Urinary bladder (tissue), 4 donors: ENCODE measurements around the gene VPS11. TPM values are rescaled to one million over a fixed set of nuclear protein-coding genes. Genes with fewer than 3 reads are reported as not detected.

Experiments
- DNase-seq: peaks from one replicate; pipeline ENCODE4 v3.0.0-alpha.2; 2015; ENCODE audit errors: extremely low spot score
- H3K27ac ChIP-seq: one replicate; pipeline ENCODE4 v1.5.1; 2013; ENCODE audit warnings: low read depth, mild to moderate bottlenecking, moderate library complexity
- H3K36me3 ChIP-seq: one replicate; pipeline ENCODE4 v1.6.1; 2013; ENCODE audit warnings: mild to moderate bottlenecking, moderate library complexity; ENCODE audit not compliant: insufficient read depth
- H3K4me1 ChIP-seq: one replicate; pipeline ENCODE4 v1.6.1; 2013; ENCODE audit warnings: mild to moderate bottlenecking, moderate library complexity; ENCODE audit not compliant: insufficient read depth
- H3K4me3 ChIP-seq: one replicate; pipeline ENCODE4 v1.5.1; 2013; ENCODE audit warnings: low read depth, low read length
- WGBS: extraction: QIAGEN DNeasy Blood & Tissue Kit; methylation state at CpG from one replicate; pipeline ENCODE4 v1.1.7; 2013; 5-methylcytosine and 5-hydroxymethylcytosine counted together
- polyA plus RNA-seq: library from polyadenylated mRNA; stranded (reverse); fragments of 200-250 nt; gene quantifications from one replicate; pipeline ENCODE4 v1.2.3, GENCODE V29; 2013
- total RNA-seq: library from RNA; depleted of rRNA; stranded (reverse); fragments of >200 nt; gene quantifications from one replicate; pipeline ENCODE4 v1.2.3, GENCODE V29; 2014
- donor health status: healthy with polysubstance abuse.
- donor health status: healthy.

Gene VPS11
- 20.2 TPM for total RNA-seq
- polyA plus RNA-seq: 41.9 TPM

GRCh38 chr11:119067371-119068222 lies at the start of gene VPS11:
Gene VPS11, plus strand, starts transcription at chr11:119067818. Its CDS starts 6 bp downstream, at chr11:119067824.
- peak; percentile 87 for DNase-seq
- Histone ChIP-seq H3K36me3 (peaks cover 3% of the 10 kb centered on the region), H3K4me3 (peak within 1 kb of the TSS; percentile 71), H3K27ac (peak within 1 kb of the TSS; percentile 78), H3K4me1 (no peaks in the 10 kb centered on the region)
- under 1% methylated on average over 49 of the region's 49 CpGs for WGBS

GRCh38 chr11:119018074-119018938 lies 49.3 kb upstream of the VPS11 start, which contains the start of the genes RPS25 and TRAPPC4:
Gene RPS25, minus strand, starts transcription at chr11:119018343. Its CDS starts 59 bp downstream, at chr11:119018284.
Gene TRAPPC4, plus strand, starts transcription at chr11:119018766. Its CDS starts 30 bp downstream, at chr11:119018796.
- H3K36me3 ChIP-seq: peaks cover 3% of the 10 kb centered on the region
- WGBS: under 1% methylated on average over 63 of the region's 63 CpGs
- H3K4me1 ChIP-seq: no peaks in the 10 kb centered on the region
- H3K4me3 ChIP-seq: peak within 1 kb of the TSS; percentile 82
- H3K27ac ChIP-seq: peak within 1 kb of the TSS; percentile 92
- DNase-seq: peak; percentile 94

DNA sequence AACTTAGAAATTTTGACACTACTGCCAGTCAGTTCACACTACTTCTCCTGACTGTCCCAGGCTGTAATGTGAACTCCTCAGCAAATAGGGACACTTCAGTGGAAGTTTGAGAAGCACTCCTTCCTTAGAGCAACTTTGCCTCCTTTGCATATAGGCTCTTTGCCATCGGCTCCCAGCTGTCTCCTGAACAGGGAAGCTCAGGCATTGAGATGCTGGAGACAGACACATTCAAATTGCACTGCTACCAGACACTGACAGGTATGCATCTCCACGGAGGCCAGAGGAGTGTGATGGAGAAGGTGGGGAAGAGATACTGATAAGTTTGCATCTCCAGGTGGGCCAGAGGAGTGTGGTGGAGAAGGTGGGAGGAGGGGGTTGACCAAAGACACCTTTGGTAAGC lies 47.6 kb upstream of the VPS11 start:
- no peak for DNase-seq
- Histone ChIP-seq H3K4me3 (no peak overlapping the region), H3K36me3 (peaks cover 3% of the 10 kb centered on the region), H3K4me1 (no peaks in the 10 kb centered on the region), H3K27ac (no peak overlapping the region)
- 54% methylated on average over 2 of the region's 2 CpGs for WGBS

GRCh38 chr11:119021631-119022030 lies 46.0 kb upstream of the VPS11 start:
- peaks cover 3% of the 10 kb centered on the region for H3K36me3 ChIP-seq
- H3K27ac ChIP-seq: no peak overlapping the region
- WGBS: 90% methylated on average over 5 of the region's 5 CpGs
- H3K4me1 ChIP-seq: no peaks in the 10 kb centered on the region
- DNase-seq: no peak
- no peak overlapping the region for H3K4me3 ChIP-seq

GRCh38 chr11:119023741-119024140 lies 43.9 kb upstream of the VPS11 start:
- DNase-seq: no peak
- Histone ChIP-seq H3K27ac (no peak overlapping the region), H3K4me3 (no peak overlapping the region), H3K36me3 (peaks cover 3% of the 10 kb centered on the region), H3K4me1 (no peaks in the 10 kb centered on the region)

DNA sequence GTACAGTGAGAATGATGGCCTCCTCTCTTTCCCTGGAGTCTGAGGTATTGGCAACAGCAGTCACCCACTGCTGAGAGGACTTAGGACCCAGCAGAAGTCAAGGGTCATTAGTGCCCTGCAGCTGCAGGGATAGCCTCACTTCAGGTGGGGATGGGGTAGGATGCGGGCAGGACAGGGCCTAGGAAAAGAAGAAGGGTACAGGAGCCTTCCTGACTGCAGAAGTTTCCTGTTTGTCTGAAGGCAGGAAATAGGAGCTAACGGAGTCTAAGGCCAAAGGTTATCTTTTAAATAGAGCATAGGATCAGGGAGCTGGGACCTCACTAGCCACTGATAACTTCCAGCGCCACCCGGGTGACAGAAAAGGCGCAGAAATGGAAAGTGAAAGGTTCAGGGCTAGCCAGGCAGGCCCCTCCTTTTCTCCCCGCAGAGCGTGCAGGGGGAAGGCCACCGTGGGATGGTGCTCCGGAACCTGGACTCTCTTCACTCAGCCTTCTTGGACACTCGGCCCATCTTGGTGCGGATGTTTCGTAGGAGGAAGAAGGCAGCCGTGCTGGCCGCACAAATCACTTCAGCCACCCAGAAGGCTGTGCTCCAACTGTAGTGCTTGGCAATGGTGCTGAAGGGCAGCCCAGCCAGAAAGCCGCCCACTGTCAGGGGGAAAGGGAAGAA lies 43.1 kb upstream of the VPS11 start:
- 56% methylated on average over 15 of the region's 15 CpGs for WGBS
- H3K4me1 ChIP-seq: no peaks in the 10 kb centered on the region
- H3K27ac ChIP-seq: no peak overlapping the region
- no peak for DNase-seq
- H3K4me3 ChIP-seq: no peak overlapping the region
- H3K36me3 ChIP-seq: peaks cover 3% of the 10 kb centered on the region

GRCh38 chr11:119025099-119025473 lies 42.5 kb upstream of the VPS11 start:
- Histone ChIP-seq H3K27ac (no peak overlapping the region), H3K4me1 (no peaks in the 10 kb centered on the region), H3K4me3 (no peak overlapping the region), H3K36me3 (peaks cover 3% of the 10 kb centered on the region)
- DNase-seq: no peak
- WGBS: 68% methylated on average over 5 of the region's 5 CpGs

- WGBS: 79% methylated on average over 5 of the region's 5 CpGs
- DNase-seq: no peak
- no peak overlapping the region for H3K27ac ChIP-seq
- no peaks in the 10 kb centered on the region for H3K4me1 ChIP-seq
- H3K4me3 ChIP-seq: no peak overlapping the region
- peaks cover 3% of the 10 kb centered on the region for H3K36me3 ChIP-seq
Measured at GRCh38 chr11:119025541-119025940, 42.1 kb upstream of the VPS11 start.

GRCh38 chr11:119025978-119026766 lies 41.4 kb upstream of the VPS11 start:
- DNase-seq: no peak
- no peaks in the 10 kb centered on the region for H3K4me1 ChIP-seq
- H3K27ac ChIP-seq: no peak overlapping the region
- H3K4me3 ChIP-seq: no peak overlapping the region
- peaks cover 3% of the 10 kb centered on the region for H3K36me3 ChIP-seq
- 88% methylated on average over 16 of the region's 16 CpGs for WGBS

- no peak overlapping the region for H3K4me3 ChIP-seq
- H3K4me1 ChIP-seq: no peaks in the 10 kb centered on the region
- H3K27ac ChIP-seq: no peak overlapping the region
- WGBS: 91% methylated on average over 2 of the region's 2 CpGs
- DNase-seq: no peak
- H3K36me3 ChIP-seq: peaks cover 3% of the 10 kb centered on the region
Measured at GRCh38 chr11:119026970-119027369, 40.6 kb upstream of the VPS11 start.

DNA sequence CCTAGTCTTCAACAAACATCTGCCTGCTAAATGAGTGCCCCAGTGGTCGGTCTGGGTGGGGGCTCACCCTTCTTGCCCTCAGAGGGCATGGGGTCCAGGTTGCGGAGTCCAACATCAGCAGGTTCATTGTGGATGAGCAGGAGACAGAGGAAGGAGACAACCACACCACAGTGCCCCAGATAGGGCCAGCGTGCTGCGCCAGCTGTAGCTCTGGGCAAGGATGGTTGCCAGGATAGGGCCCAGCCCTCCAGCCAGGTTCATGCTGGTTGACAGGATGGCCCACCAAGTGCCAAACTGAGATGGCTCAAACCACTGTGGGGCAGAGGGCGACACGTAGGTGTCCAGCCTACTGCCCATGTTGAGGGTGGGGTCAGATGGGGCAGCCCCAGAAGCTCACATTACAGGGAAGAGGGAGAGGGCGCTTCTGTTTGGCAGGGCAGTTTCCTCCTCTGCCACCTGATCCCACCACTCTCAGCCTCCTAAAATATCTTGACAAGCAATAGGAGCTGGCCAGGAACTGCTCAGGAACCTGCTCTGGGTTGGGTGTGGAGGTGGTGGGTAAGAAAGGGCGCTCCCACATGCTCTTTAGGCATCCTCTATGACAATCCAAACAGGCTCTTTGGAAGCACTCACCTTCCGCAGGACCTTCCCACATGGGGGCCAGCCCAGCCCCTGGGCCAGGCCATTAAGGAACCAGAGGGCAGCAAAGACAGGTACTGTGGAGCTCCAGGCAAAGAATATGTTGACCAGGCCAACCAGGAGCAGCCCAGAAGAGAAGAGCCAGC lies 39.9 kb upstream of the VPS11 start:
- DNase-seq: no peak
- Histone ChIP-seq H3K4me1 (no peaks in the 10 kb centered on the region), H3K36me3 (peaks cover 3% of the 10 kb centered on the region), H3K27ac (no peak overlapping the region), H3K4me3 (no peak overlapping the region)
- 95% methylated on average over 9 of the region's 9 CpGs for WGBS

DNA sequence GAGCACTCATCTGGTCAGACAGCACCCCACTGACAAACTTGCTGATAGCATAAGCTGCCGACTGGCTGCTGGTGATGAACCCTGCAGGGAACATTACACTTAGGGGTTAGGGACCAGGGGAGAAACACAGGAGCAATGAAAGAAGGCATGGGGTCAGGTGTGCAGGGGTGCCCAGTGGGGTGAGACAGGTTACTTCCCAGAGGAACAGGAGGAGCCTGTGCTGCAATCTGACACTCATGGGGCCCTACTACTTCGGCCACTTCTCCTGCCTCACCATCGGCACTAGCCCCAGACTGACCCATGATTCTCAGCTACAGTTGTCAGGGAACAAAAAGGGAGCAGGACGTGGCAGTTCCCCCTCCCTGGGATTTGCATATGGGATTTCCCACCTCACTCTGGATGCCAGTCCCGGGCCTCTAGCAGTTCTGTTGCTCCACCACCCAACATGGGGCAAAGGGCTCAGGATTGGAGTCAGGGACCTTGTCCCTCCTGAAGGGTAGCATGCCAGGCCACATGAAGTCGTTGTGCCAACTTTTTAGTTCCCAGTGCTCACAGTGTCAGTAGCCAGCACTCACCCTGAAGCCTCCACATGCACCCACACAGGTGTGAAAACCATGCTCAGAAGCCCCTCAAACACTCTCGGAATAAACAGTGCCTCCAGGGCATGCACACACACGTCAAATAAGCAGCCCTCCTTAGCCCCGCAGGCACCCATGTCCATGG lies 39.1 kb upstream of the VPS11 start:
- no peaks in the 10 kb centered on the region for H3K36me3 ChIP-seq
- H3K4me1 ChIP-seq: no peaks in the 10 kb centered on the region
- no peak overlapping the region for H3K4me3 ChIP-seq
- DNase-seq: no peak
- H3K27ac ChIP-seq: no peak overlapping the region
- 84% methylated on average over 9 of the region's 9 CpGs for WGBS
